AG10803 (cell line): ENCODE data around the gene EIF4EBP2.
A peak's percentile ranks its signal among the peaks of the same experiment; 100 is the strongest.

Source experiments
- DNase-seq: peaks from one replicate; pipeline ENCODE4 v3.0.0; 2010; ENCODE audit warnings: low read depth
- H3K4me3 ChIP-seq: 2 replicates; pipeline ENCODE4 v1.5.1; 2011; ENCODE audit warnings: mild to moderate bottlenecking, low read length, control low read depth
- TF ChIP-seq, protein P1 (sequence below): conservative IDR thresholded peaks from 2 replicates; pipeline ENCODE4 v1.5.1; 2011; ENCODE audit warnings: mild to moderate bottlenecking, low read length, control low read depth, inconsistent platforms

Gene EIF4EBP2

DNA sequence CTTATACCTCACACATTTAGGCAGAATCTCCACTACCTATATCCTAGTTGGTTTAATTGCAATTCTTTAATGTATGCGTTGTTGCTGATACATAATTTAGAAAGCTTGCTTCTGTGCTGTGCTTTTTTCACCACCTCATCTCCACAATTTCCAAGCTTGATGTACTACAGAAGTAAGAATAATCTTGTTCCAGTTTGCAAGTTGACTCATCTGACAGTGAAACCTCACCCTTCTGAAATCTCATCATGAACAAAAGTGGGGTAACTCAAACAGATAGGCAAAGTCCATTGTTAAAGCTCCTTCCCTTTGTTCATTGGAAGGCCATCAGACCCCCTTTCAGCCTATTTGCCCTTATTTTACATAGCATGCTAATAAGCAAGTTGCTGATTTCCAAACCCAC, 13.6 kb downstream of the EIF4EBP2 start:
- no peak for DNase-seq
- TF ChIP-seq, protein P1, sequence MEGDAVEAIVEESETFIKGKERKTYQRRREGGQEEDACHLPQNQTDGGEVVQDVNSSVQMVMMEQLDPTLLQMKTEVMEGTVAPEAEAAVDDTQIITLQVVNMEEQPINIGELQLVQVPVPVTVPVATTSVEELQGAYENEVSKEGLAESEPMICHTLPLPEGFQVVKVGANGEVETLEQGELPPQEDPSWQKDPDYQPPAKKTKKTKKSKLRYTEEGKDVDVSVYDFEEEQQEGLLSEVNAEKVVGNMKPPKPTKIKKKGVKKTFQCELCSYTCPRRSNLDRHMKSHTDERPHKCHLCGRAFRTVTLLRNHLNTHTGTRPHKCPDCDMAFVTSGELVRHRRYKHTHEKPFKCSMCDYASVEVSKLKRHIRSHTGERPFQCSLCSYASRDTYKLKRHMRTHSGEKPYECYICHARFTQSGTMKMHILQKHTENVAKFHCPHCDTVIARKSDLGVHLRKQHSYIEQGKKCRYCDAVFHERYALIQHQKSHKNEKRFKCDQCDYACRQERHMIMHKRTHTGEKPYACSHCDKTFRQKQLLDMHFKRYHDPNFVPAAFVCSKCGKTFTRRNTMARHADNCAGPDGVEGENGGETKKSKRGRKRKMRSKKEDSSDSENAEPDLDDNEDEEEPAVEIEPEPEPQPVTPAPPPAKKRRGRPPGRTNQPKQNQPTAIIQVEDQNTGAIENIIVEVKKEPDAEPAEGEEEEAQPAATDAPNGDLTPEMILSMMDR: no peak

DNA sequence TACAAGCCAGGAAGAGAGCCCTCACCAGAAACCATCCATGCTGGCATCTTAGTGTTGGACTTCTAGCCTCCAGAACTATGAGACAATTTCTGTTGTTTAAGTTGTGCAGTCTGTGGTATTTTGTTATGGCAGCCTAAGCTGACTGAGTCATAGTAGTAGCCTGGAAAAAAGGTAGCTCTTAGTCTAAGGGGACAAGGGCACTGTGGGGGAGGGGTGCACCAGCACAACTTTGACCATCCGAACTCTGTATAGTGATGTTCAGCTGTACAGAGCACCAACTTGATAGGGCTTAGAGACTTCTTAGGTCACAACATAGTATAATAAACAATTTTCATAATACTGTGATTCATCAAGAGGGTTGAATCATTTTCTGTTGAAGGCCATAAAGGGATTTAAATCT, 14.3 kb downstream of the EIF4EBP2 start:
- TF ChIP-seq, protein P1: no peak

More for the DNA sequence above, 13.6 kb downstream of the EIF4EBP2 start:
- no peak overlapping the region for H3K4me3 ChIP-seq

DNA sequence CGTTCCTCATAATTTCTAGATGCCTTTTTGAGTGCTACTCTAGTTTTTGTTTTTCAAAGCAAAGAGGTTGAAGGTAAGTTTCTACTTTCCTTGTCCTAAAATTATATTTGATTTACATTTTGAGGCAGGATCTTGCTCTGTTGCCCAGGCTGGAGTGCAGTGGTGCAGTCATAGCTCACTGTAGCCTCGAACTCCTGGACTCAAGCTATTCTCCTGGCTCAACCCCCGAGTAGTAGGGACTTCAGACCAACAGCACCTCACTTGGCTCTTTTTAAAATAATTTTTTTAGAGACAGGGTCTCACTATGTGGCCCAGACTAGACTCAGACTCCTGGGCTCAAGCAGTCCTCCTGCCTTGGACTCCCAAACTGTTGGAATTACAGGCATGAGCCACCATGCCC, 14.8 kb downstream of the EIF4EBP2 start:
- DNase-seq: no peak
- H3K4me3 ChIP-seq: no peak overlapping the region
- TF ChIP-seq, protein P1: no peak

More for the DNA sequence above, 14.3 kb downstream of the EIF4EBP2 start:
- H3K4me3 ChIP-seq: no peak overlapping the region
- peak; percentile 29 for DNase-seq

DNA sequence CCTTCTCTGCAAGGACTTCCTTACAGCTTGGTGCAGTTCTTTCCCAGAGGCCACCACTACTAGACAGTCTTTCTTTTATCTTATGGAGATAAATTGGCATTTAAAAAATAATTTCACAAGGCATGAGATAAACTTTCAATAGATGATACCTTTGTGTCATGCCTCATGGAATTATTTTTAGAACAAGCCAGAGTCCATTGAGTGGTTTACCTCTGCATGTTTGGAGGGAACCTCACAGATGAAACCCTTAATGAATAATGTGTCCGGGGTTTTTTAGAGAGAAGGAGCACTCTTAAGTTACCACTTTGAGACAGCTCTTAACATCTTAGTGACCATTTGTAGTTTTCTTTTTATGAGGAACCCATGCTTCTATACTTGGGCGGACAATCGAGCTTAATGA, 20.4 kb downstream of the EIF4EBP2 start:
- TF ChIP-seq, protein P1: no peak
- H3K4me3 ChIP-seq: no peak overlapping the region
- no peak for DNase-seq

DNA sequence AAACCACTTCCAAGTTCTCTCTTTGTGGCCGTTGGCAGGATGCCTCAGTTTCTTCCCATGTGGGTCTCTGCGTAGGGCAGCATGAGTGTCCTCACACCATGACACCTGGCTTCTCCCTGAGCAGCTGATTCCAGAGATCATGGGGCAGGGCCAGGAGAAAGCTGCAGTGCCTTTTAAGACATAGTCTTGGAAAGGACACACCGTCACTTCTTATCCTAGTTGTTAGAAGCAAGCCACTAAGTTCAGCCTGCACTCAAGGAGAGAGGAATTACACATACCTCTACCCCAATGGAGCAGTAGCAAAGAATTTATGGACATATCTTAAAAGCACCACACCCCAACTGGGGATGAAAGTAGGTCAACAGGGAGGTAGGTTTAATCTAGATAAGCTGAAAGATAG, 21.2 kb downstream of the EIF4EBP2 start:
- H3K4me3 ChIP-seq: no peak overlapping the region
- TF ChIP-seq, protein P1: no peak
- DNase-seq: no peak

DNA sequence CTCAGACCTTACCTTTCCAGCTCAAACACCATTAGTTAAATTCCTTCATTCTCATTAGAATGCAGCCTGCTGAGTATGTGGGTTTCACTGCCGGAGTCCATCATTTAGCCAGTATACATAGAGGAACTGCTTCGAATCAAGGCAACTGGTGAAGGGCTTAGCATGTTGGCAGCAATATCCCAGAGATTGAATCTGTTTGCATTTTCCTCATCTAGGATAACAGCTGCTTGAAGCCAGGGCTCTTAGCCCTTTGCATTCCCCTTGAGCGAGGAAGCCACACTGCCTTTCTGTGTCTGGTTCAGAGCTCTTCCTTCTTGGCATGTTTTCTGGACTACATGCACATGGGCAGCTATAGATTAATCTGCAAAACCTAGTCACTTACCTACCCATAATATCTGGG, 22.9 kb downstream of the EIF4EBP2 start:
- TF ChIP-seq, protein P1: no peak
- no peak overlapping the region for H3K4me3 ChIP-seq
- DNase-seq: no peak

DNA sequence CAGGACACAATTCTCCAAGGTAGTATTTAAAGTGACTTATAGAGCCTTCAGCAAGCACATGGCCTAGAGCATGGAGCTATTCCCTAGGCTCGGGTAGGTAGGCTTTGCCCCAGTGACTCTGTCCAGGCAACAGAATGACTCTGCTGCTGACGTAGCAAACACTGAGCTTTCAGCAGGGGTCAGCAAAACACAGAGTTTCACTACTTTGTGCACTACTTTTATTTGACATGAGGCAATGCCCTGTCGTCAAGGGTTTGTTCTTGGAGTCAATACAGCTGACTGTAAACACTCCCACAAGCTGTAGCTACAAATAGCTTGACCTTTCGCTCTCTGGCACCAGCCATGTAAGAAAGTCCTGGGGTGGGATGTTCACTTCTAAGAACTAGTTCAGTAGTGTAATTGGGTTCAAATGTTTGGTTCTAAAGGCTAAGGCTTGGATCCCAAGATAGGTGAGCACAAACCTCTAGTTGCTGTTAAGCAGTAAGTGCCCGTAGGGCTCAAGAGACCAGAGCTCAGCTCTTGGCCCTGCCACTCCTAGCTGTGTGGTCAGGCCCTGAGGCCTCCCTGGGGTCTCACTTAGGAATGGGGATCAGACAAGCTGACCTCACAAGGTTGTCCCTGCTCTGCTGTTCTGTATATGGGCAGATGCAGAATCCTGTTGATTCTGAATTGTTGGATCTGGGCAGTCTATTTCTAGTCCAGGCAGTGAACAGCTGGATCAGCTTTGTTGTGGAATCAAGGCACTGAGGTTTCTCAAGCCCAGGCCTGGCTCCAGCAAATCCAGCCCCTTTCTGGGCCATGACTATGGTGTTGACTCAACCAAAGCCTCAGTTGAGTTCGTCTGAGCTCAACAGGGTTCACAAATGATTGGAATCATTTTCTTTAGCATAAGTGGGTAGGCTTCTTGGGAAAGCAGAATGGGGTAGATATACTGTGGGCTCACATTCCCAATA, 26.8 kb downstream of the EIF4EBP2 start:
- peak; percentile 58 for DNase-seq
- no peak overlapping the region for H3K4me3 ChIP-seq
- TF ChIP-seq, protein P1: no peak
